Liver (tissue), 9 donors: ENCODE results near the gene OCEL1. TPM values are rescaled to one million over a fixed set of nuclear protein-coding genes. Genes with fewer than 3 reads are reported as not detected.

Experiments
- DNase-seq: peaks from one replicate; pipeline ENCODE4 v3.0.0-alpha.2; 2017; ENCODE audit warnings: low spot score
- H3K27ac ChIP-seq, 2 donors: one replicate each; pipeline ENCODE4 v1.7.0; 2013; ENCODE audit warnings: inconsistent platforms in 2 of 2, low read length in 2 of 2, control low read depth in 1 of 2, low read depth in 1 of 2, mild to moderate bottlenecking in 1 of 2
- H3K27me3 ChIP-seq, 4 donors: one replicate each; pipeline versions ENCODE4 v1.6.1 to v1.7.0; 2013; ENCODE audit warnings: low read length in 3 of 4, inconsistent platforms in 1 of 4, mild to moderate bottlenecking in 1 of 4, moderate library complexity in 1 of 4; ENCODE audit not compliant: control insufficient read depth in 4 of 4, insufficient read depth in 4 of 4
- H3K36me3 ChIP-seq, 4 donors: one replicate each; pipeline versions ENCODE4 v1.6.1 to v1.7.0; 2013; ENCODE audit warnings: low read length in 3 of 4, mild to moderate bottlenecking in 3 of 4, low read depth in 1 of 4, moderate library complexity in 1 of 4; ENCODE audit not compliant: control insufficient read depth in 4 of 4, insufficient read depth in 3 of 4
- H3K4me1 ChIP-seq, 4 donors: one replicate each; pipeline versions ENCODE4 v1.6.1 to v1.7.0; 2013; ENCODE audit warnings: low read length in 3 of 4, mild to moderate bottlenecking in 3 of 4, moderate library complexity in 1 of 4; ENCODE audit not compliant: control insufficient read depth in 4 of 4, insufficient read depth in 4 of 4
- H3K4me3 ChIP-seq, 3 donors: one replicate each; pipeline versions ENCODE4 v1.6.1 to v1.7.0; 2013; ENCODE audit warnings: low read length in 3 of 3, control low read depth in 1 of 3, low read depth in 1 of 3, mild to moderate bottlenecking in 1 of 3
- H3K9ac ChIP-seq, 2 donors: one replicate each; pipeline ENCODE4 v1.7.0; 2013; ENCODE audit warnings: low read length in 2 of 2, mild to moderate bottlenecking in 2 of 2, moderate library complexity in 2 of 2, control low read depth in 1 of 2, low read depth in 1 of 2
- H3K9me3 ChIP-seq, 4 donors: one replicate each; pipeline versions ENCODE4 v1.6.1 to v1.7.0; 2013; ENCODE audit warnings: low read length in 3 of 4; ENCODE audit not compliant: control insufficient read depth in 4 of 4
- ATF3 ChIP-seq: IDR thresholded peaks from 2 replicates; pipeline ENCODE4 v1.6.1; 2016; ENCODE audit warnings: antibody characterized with exemption
- CTCF ChIP-seq: fragments of 150-350 bp; IDR thresholded peaks from 2 replicates; pipeline ENCODE4 v1.5.1; 2017; ENCODE audit warnings: improper control_type of control experiment, low read depth, low read length; ENCODE audit not compliant: missing input control
- EGR1 ChIP-seq, 2 donors: IDR thresholded peaks; 2 replicates each; pipeline ENCODE4 v1.6.1; 2016 to 2018; ENCODE audit warnings: antibody characterized with exemption in 2 of 2, low read depth in 2 of 2
- FOXA1 ChIP-seq: IDR thresholded peaks from 2 replicates; pipeline ENCODE4 v1.6.1; 2016; ENCODE audit warnings: antibody characterized with exemption
- FOXA2 ChIP-seq: IDR thresholded peaks from 2 replicates; pipeline ENCODE4 v1.6.1; 2016; ENCODE audit warnings: antibody characterized with exemption
- GABPA ChIP-seq, 2 donors: IDR thresholded peaks in 1 of 2; conservative IDR thresholded peaks in 1 of 2; 2 replicates each; pipeline ENCODE4 v1.6.1; 2016; ENCODE audit warnings: antibody characterized with exemption in 2 of 2, mild to moderate bottlenecking in 1 of 2, moderate library complexity in 1 of 2
- HNF4A ChIP-seq, 2 donors: conservative IDR thresholded peaks; 2 replicates each; pipeline ENCODE4 v1.6.1; 2016; ENCODE audit warnings: antibody characterized with exemption in 2 of 2, mild to moderate bottlenecking in 2 of 2
- HNF4G ChIP-seq: IDR thresholded peaks from 2 replicates; pipeline ENCODE4 v1.6.1; 2016; ENCODE audit warnings: antibody characterized with exemption
- JUND ChIP-seq, 2 donors: IDR thresholded peaks; 2 replicates each; pipeline ENCODE4 v1.6.1; 2016; ENCODE audit warnings: antibody characterized with exemption in 2 of 2
- MAX ChIP-seq: IDR thresholded peaks from 2 replicates; pipeline ENCODE4 v1.6.1; 2016; ENCODE audit warnings: antibody characterized with exemption
- NR2F2 ChIP-seq: IDR thresholded peaks from 2 replicates; pipeline ENCODE4 v1.6.1; 2016; ENCODE audit warnings: antibody characterized with exemption
- RAD21 ChIP-seq, 2 donors: IDR thresholded peaks; 2 replicates each; pipeline ENCODE4 v1.6.1; 2016; ENCODE audit warnings: antibody characterized with exemption in 2 of 2, mild to moderate bottlenecking in 2 of 2
- REST ChIP-seq: IDR thresholded peaks from 2 replicates; pipeline ENCODE4 v1.6.1; 2016; ENCODE audit warnings: antibody characterized with exemption, mild to moderate bottlenecking
- RXRA ChIP-seq, 2 donors: IDR thresholded peaks; 2 replicates each; pipeline ENCODE4 v1.6.1; 2017 to 2018; ENCODE audit warnings: antibody characterized with exemption in 2 of 2, mild to moderate bottlenecking in 1 of 2
- SP1 ChIP-seq: IDR thresholded peaks from 2 replicates; pipeline ENCODE4 v1.6.1; 2018; ENCODE audit warnings: antibody characterized with exemption, mild to moderate bottlenecking
- TAF1 ChIP-seq: conservative IDR thresholded peaks from 2 replicates; pipeline ENCODE4 v1.6.1; 2016; ENCODE audit warnings: antibody characterized with exemption, mild to moderate bottlenecking
- YY1 ChIP-seq: IDR thresholded peaks from 2 replicates; pipeline ENCODE4 v1.6.1; 2016; ENCODE audit warnings: antibody characterized with exemption, mild to moderate bottlenecking
- ZBTB33 ChIP-seq: IDR thresholded peaks from 2 replicates; pipeline ENCODE4 v1.6.1; 2016; ENCODE audit warnings: antibody characterized with exemption
- WGBS: extraction: QIAGEN DNeasy Blood & Tissue Kit; methylation state at CpG from one replicate; pipeline ENCODE4 v1.1.7; 2013; 5-methylcytosine and 5-hydroxymethylcytosine counted together
- polyA plus RNA-seq, 2 donors: library from polyadenylated mRNA; stranded (reverse) in 1 of 2; unstranded in 1 of 2; fragments of 200-250 nt in 1 of 2; fragments of >200 nt in 1 of 2; fragmentation: Nextera tagmentation in 1 of 2; extraction: Ambion mirVana in 1 of 2; gene quantifications; one replicate each; pipeline versions ENCODE4 v1.2.1 to v1.2.3, GENCODE V29; 2013 to 2015
- total RNA-seq, 2 donors: library from RNA; depleted of rRNA; stranded (reverse); fragments of >200 nt; gene quantifications; one replicate each; pipeline ENCODE4 v1.2.3, GENCODE V29; 2014
- donor health status: healthy.
- donor health status: healthy.
- donor health status: healthy.
- donor health status: healthy.
- donor health status: healthy.

Gene OCEL1
- total and polyA plus RNA-seq, 4 donors, result 4.9 to 32.5 (median 20.8) TPM

- peak within 1 kb of the TSS; percentile 97 for H3K27ac ChIP-seq
- 5% methylated on average over 56 of the region's 56 CpGs for WGBS
- peak within 1 kb of the TSS; percentile 21 to 80 for H3K9ac ChIP-seq
- no peaks in the 10 kb centered on the region for H3K27me3 ChIP-seq
- H3K9me3 ChIP-seq, result no peaks in the 10 kb centered on the region
- peaks cover 6 to 30% (median 9%) of the 10 kb centered on the region in 4 donors for H3K36me3 ChIP-seq
- peaks cover 0 to 15% (median 12%) of the 10 kb centered on the region in 4 donors for H3K4me1 ChIP-seq
- DNase-seq, result peak; percentile 88
- peak within 1 kb of the TSS; percentile 61 to 92 (median 66) for H3K4me3 ChIP-seq
- peak; percentile 100 for TF ChIP-seq YY1
- TF ChIP-seq EGR1 (IDR thresholded peaks at IDR 0.05; ENCODE audit: low read depth in 2 of 2), result peak; percentile 86 to 88
- TF ChIP-seq ATF3, result no peak
- peak; percentile 87 for TF ChIP-seq TAF1
- TF ChIP-seq RXRA (IDR thresholded peaks at IDR 0.05), result peak; percentile 67 to 87
- TF ChIP-seq JUND (IDR thresholded peaks at IDR 0.05), result peak in 1 of 2 donors; percentile 16
- peak; percentile 58 for TF ChIP-seq NR2F2
- no peak for TF ChIP-seq FOXA1
- peak; percentile 16 to 42 for TF ChIP-seq HNF4A (conservative IDR thresholded peaks at IDR 0.05)
- TF ChIP-seq SP1, result peak; percentile 44
- peak; percentile 90 to 96 for TF ChIP-seq GABPA (IDR thresholded peaks at IDR 0.05 in 1 of 2, conservative IDR thresholded peaks at IDR 0.05 in 1 of 2)
- no peak for TF ChIP-seq HNF4G
- peak; percentile 49 to 64 for TF ChIP-seq RAD21 (IDR thresholded peaks at IDR 0.05)
- TF ChIP-seq REST, result peak; percentile 58
- no peak for TF ChIP-seq CTCF
These were observed 10.7 kb upstream of the OCEL1 start, which contains the start of gene USE1 for GRCh38 chr19:17215127-17215971. TSS of gene USE1 (plus strand) at chr19:17215357. CDS start at chr19:17215406, 49 bp downstream.

- WGBS, result 88% methylated on average over 13 of the region's 13 CpGs
- Histone ChIP-seq H3K27me3 (no peaks in the 10 kb centered on the region), H3K27ac (peak overlapping the region in 1 of 2 donors; percentile 97), H3K4me1 (peaks cover 0 to 15% (median 12%) of the 10 kb centered on the region in 4 donors), H3K9ac (no peak overlapping the region), H3K9me3 (no peaks in the 10 kb centered on the region), H3K36me3 (peaks cover 4 to 25% (median 8%) of the 10 kb centered on the region in 4 donors), H3K4me3 (peak overlapping the region; percentile 57 to 92 (median 61))
- no peak for DNase-seq
- TF ChIP-seq NR2F2, result no peak
- no peak for TF ChIP-seq RAD21 (IDR thresholded peaks at IDR 0.05)
- no peak for TF ChIP-seq RXRA (IDR thresholded peaks at IDR 0.05)
- no peak for TF ChIP-seq GABPA (IDR thresholded peaks at IDR 0.05 in 1 of 2, conservative IDR thresholded peaks at IDR 0.05 in 1 of 2)
- no peak for TF ChIP-seq TAF1
- TF ChIP-seq FOXA1, result no peak
- no peak for TF ChIP-seq EGR1 (IDR thresholded peaks at IDR 0.05; ENCODE audit: low read depth in 2 of 2)
- TF ChIP-seq FOXA2, result no peak
- TF ChIP-seq YY1, result no peak
- TF ChIP-seq ZBTB33, result no peak
- no peak for TF ChIP-seq REST
- no peak for TF ChIP-seq JUND (IDR thresholded peaks at IDR 0.05)
- no peak for TF ChIP-seq MAX
These were observed 9.9 kb upstream of the OCEL1 start for GRCh38 chr19:17216058-17216670.
